ENCODE results near the gene DLL4. TPM values are rescaled to one million over a fixed set of nuclear protein-coding genes. Genes with fewer than 3 reads are reported as not detected.

The DLL4 gene
- total RNA-seq, 1 donor from 2014 or later, result 0.54 TPM

DNA sequence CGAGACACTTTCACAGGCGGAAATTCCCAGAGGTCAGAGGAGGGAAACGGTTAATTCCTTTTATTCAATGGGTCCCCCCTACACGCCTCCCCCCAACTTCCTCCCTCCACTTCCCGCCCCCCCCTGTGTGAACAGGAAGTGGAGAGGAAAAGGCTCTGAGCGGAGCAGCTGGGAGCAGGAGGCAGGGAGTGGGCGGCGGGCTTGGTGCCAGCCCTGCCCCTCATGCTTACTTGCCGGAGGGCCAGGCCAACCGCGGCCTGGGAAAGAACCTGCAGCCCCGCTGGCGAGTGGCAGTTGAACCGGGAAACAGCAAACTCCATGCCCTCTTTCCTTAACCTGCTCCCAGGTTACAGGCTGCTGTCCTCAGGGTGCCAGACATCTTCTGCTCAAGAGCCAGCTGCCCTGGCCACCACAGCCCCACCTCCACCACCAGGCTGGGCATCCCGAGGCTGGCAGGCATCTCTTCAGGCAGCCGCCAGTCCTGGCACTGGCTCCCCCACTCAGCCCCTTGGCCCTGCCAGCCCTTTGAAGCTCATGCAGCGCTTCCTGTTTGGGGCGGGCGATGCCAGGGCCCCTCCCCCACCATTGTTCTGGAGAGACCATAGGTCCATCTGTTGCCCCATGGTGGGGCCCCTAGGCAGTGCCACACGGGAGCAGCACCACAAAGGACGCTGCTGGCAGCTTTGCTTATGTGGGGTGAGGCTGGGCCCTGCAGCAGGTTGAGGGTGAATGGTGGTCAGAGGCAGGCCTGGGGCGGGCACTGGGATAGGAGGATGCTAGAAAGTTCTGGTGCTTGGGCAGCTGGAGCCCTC lies 21.9 kb upstream of the DLL4 start:
- Mint-ChIP-seq H3K27ac (ENCODE audit: unreplicated experiment) (peak overlapping the region; percentile 23), H3K4me3 (ENCODE audit: unreplicated experiment) (no peak overlapping the region), H3K36me3 (ENCODE audit: unreplicated experiment) (peaks cover 10% of the 10 kb centered on the region), H3K9me3 (ENCODE audit: unreplicated experiment) (no peaks in the 10 kb centered on the region), H3K27me3 (ENCODE audit: unreplicated experiment) (no peaks in the 10 kb centered on the region), H3K4me1 (ENCODE audit: unreplicated experiment) (peaks cover 31% of the 10 kb centered on the region)
- DNase-seq (ENCODE audit: extremely low spot score, unreplicated experiment), result no peak
- no peak for TF ChIP-seq CTCF (IDR thresholded peaks at IDR 0.05)

GRCh38 chr15:40908095-40908494 lies 21.0 kb upstream of the DLL4 start:
- no peak for DNase-seq (ENCODE audit: extremely low spot score, unreplicated experiment)
- no peak overlapping the region for H3K4me3 Mint-ChIP-seq (ENCODE audit: unreplicated experiment)
- H3K27me3 Mint-ChIP-seq (ENCODE audit: unreplicated experiment), result no peaks in the 10 kb centered on the region
- no peaks in the 10 kb centered on the region for H3K9me3 Mint-ChIP-seq (ENCODE audit: unreplicated experiment)
- peaks cover 31% of the 10 kb centered on the region for H3K4me1 Mint-ChIP-seq (ENCODE audit: unreplicated experiment)
- H3K36me3 Mint-ChIP-seq (ENCODE audit: unreplicated experiment), result peaks cover 10% of the 10 kb centered on the region
- H3K27ac Mint-ChIP-seq (ENCODE audit: unreplicated experiment), result no peak overlapping the region
- TF ChIP-seq CTCF (IDR thresholded peaks at IDR 0.05), result no peak

DNA sequence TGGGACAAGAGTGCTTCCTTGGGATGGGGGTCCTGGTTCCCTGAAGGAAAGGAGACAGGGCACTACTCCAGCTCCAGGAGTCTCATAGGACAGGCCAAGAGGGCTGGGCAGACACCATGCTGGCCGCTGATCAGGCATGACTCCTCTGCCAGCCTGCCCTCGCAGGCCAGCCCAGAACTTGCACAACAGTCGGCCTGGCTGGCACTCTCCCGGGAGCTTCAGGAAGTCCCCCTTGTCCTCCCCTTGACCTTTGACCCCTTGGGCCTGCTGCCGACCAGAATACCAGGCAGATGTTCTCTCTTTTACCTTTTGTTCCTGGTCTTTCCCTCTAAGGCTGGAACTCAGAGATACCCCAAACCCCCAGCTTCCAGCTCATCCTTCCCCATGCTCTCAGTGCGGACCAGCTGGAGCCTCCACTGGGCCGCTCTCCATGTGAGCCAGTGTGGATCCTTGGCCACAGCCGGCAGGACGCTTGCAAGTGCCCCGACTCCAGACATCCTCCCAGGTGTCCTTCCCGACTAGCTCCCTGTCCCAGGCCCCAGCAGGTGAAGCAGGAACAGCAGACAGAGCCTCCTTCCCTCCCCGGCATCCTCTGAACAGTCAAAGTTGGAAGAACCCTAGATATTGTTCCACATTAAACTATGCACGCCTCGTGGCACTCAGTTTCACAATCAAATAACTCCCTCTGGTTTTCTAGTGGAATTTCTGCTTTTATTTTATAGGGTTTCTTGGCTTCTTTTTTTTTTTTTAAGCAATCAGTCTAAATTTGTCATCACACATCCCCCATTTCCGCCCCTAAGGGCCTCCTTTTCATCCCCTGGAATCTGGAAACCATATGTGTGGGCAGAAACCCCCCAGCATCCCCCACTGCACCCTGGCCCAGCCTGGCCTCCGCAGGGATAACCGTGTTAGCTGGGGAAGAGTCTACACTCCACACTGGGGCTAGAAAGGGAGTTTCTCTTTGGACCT lies 19.2 kb upstream of the DLL4 start:
- Mint-ChIP-seq H3K4me3 (ENCODE audit: unreplicated experiment) (no peak overlapping the region), H3K9me3 (ENCODE audit: unreplicated experiment) (no peaks in the 10 kb centered on the region), H3K4me1 (ENCODE audit: unreplicated experiment) (peaks cover 23% of the 10 kb centered on the region), H3K27ac (ENCODE audit: unreplicated experiment) (peak overlapping the region; percentile 1), H3K27me3 (ENCODE audit: unreplicated experiment) (no peaks in the 10 kb centered on the region), H3K36me3 (ENCODE audit: unreplicated experiment) (no peaks in the 10 kb centered on the region)
- no peak for DNase-seq (ENCODE audit: extremely low spot score, unreplicated experiment)
- no peak for TF ChIP-seq CTCF (IDR thresholded peaks at IDR 0.05)

GRCh38 chr15:40911141-40911540 lies 18.0 kb upstream of the DLL4 start:
- no peak overlapping the region for H3K4me3 Mint-ChIP-seq (ENCODE audit: unreplicated experiment)
- no peaks in the 10 kb centered on the region for H3K36me3 Mint-ChIP-seq (ENCODE audit: unreplicated experiment)
- peaks cover 17% of the 10 kb centered on the region for H3K4me1 Mint-ChIP-seq (ENCODE audit: unreplicated experiment)
- H3K27me3 Mint-ChIP-seq (ENCODE audit: unreplicated experiment), result no peaks in the 10 kb centered on the region
- H3K9me3 Mint-ChIP-seq (ENCODE audit: unreplicated experiment), result no peaks in the 10 kb centered on the region
- no peak overlapping the region for H3K27ac Mint-ChIP-seq (ENCODE audit: unreplicated experiment)
- no peak for DNase-seq (ENCODE audit: extremely low spot score, unreplicated experiment)
- TF ChIP-seq CTCF (IDR thresholded peaks at IDR 0.05), result no peak

DNA sequence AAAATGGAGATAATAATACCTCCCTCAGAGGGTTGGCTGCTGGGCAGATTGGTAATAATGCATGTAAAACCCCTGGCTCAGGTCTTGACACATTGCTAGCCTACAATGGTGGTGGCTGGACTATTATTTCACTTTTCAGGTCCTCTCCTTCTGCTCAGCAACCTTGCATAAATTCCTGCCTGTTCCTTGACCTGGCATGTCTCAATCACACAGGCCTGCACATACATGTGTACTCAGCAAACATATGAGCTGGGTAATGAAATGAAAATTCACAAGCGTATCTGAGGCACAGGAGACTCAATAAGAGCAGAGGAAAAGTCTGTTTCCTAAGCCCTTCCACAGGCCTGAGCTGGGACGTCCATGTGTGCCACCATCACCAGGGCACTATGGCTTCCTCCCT lies 17.4 kb upstream of the DLL4 start:
- Mint-ChIP-seq H3K4me1 (ENCODE audit: unreplicated experiment) (peaks cover 14% of the 10 kb centered on the region), H3K4me3 (ENCODE audit: unreplicated experiment) (no peak overlapping the region), H3K27me3 (ENCODE audit: unreplicated experiment) (no peaks in the 10 kb centered on the region), H3K9me3 (ENCODE audit: unreplicated experiment) (no peaks in the 10 kb centered on the region), H3K36me3 (ENCODE audit: unreplicated experiment) (no peaks in the 10 kb centered on the region), H3K27ac (ENCODE audit: unreplicated experiment) (no peak overlapping the region)
- no peak for DNase-seq (ENCODE audit: extremely low spot score, unreplicated experiment)
- no peak for TF ChIP-seq CTCF (IDR thresholded peaks at IDR 0.05)
